ENCODE results near the gene APOBEC3A.
"Not testable (repeated sequence)": the region's sequence is repeated elsewhere in the genome, so short reads cannot be mapped to it uniquely, and the experiment has no call there.

The APOBEC3A gene

GRCh38 chr22:38989466-38989865 is 32.1 kb downstream of the APOBEC3A start:
- H3K4me3 ChIP-seq (ENCODE audit: low read depth, low read length), result no peak overlapping the region
- no peak for TF ChIP-seq CTCF (IDR thresholded peaks at IDR 0.05; ENCODE audit: control insufficient read depth, extremely low read depth, insufficient read depth)
- DNase-seq (ENCODE audit: low read depth), result no peak

- not testable (repeated sequence) for H3K4me3 ChIP-seq (ENCODE audit: low read depth, low read length); DNase-seq (ENCODE audit: low read depth)
Observed at GRCh38 chr22:38992871-38993371, 35.5 kb downstream of the APOBEC3A start.

GRCh38 chr22:38996105-38996504 is 38.7 kb downstream of the APOBEC3A start:
- DNase-seq (ENCODE audit: low read depth), result no peak
- no peak overlapping the region for H3K4me3 ChIP-seq (ENCODE audit: low read depth, low read length)
- no peak for TF ChIP-seq CTCF (IDR thresholded peaks at IDR 0.05; ENCODE audit: control insufficient read depth, extremely low read depth, insufficient read depth)

DNA sequence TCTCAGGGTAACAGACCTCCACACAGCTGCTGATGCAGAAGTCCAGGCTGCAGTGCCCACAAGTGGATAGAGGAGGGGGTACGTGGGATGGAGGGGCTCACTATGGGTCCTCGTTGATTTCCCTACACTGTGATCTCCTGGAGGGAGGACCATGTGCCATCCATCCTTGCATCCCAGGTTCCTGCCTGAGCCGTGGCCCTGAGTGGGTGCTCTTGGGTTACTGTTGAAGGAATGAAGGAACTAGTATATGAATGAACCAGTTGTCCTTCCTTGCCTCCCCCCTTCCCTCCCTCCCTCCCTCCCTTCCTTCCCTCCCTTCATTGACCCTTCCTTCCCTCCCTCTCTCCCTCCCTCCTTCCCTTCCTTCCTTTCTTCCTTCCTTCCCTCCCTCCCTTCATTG is 40.1 kb downstream of the APOBEC3A start:
- TF ChIP-seq CTCF (IDR thresholded peaks at IDR 0.05; ENCODE audit: control insufficient read depth, extremely low read depth, insufficient read depth), result no peak
- DNase-seq (ENCODE audit: low read depth), result no peak

DNA sequence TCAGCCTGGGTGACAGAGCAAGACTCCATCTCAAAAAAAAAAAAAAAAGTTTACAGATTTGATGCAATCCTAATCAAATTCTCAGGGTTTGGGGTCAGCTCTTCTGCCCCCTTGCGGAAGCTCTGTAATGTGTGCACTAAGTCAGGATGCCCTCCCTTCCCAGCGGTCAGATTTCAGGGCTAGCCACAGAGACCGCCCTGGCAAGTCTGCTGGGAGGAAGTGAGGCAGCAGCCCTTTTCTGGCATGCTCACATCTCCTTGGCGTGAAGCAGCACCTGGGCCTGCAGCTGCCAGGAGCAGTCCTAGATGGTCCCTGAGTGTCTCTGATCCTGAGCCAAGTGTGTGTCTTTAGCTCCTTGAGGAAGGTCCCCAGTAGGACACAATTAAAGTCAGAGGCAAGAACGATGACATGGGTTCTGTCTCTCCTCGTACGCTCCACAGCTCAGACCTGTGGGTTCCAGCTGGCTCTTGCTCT is 45.8 kb downstream of the APOBEC3A start:
- TF ChIP-seq CTCF (IDR thresholded peaks at IDR 0.05; ENCODE audit: control insufficient read depth, extremely low read depth, insufficient read depth), result peak; percentile 60
- no peak for DNase-seq (ENCODE audit: low read depth)
- H3K4me3 ChIP-seq (ENCODE audit: low read depth, low read length), result no peak overlapping the region

More for the DNA sequence above, 40.1 kb downstream of the APOBEC3A start:
- H3K4me3 ChIP-seq (ENCODE audit: low read depth, low read length), result no peak overlapping the region

- TF ChIP-seq CTCF (IDR thresholded peaks at IDR 0.05; ENCODE audit: control insufficient read depth, extremely low read depth, insufficient read depth), result no peak
- DNase-seq (ENCODE audit: low read depth), result no peak
- H3K4me3 ChIP-seq (ENCODE audit: low read depth, low read length), result no peak overlapping the region
Observed at GRCh38 chr22:39007177-39007576, 49.8 kb downstream of the APOBEC3A start.

DNA sequence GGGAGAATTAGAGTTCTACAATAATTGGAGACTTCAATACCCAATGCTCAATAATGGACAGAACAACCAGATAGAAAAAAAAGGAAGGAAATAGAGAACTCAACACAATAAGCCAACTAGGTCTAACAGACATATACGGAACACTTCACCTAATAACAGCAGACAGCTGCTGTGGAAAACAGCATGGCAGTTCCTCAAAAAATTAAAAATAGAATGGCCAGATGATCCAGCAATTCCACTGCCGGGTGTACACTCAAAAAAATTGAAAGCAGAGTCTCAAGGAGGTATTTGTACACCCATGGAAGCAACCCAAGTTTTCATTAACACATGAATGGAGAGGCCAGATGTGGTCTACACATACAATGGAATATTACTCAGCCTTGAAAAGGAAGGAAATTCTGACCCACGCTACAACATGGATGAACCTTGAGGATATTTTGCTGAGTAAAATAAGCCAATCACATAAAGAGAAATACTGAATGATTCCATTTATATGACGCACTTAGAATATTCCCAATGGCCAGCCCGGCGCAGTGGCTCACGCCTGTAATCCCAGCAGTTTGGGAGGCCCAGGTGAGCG is 51.0 kb downstream of the APOBEC3A start:
- not testable (repeated sequence) for H3K4me3 ChIP-seq (ENCODE audit: low read depth, low read length); DNase-seq (ENCODE audit: low read depth)

- no peak for TF ChIP-seq CTCF (IDR thresholded peaks at IDR 0.05; ENCODE audit: control insufficient read depth, extremely low read depth, insufficient read depth)
Observed at GRCh38 chr22:39010946-39011345, 53.5 kb downstream of the APOBEC3A start.

More at GRCh38 chr22:39010946-39011345, 53.5 kb downstream of the APOBEC3A start:
- H3K4me3 ChIP-seq (ENCODE audit: low read depth, low read length), result no peak overlapping the region
- DNase-seq (ENCODE audit: low read depth), result no peak
